Medulla oblongata (tissue), 1 donor: ENCODE results near the gene SSX3.
"Not testable (repeated sequence)": the region's sequence is repeated elsewhere in the genome, so short reads cannot be mapped to it uniquely, and the experiment has no call there.

ENCODE experiments used
- DNase-seq: peaks from one replicate; pipeline ENCODE4 v3.0.0-alpha.2; 2015; ENCODE audit errors: extremely low spot score

The SSX3 gene, protein sequence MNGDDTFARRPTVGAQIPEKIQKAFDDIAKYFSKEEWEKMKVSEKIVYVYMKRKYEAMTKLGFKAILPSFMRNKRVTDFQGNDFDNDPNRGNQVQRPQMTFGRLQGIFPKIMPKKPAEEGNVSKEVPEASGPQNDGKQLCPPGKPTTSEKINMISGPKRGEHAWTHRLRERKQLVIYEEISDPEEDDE

DNA sequence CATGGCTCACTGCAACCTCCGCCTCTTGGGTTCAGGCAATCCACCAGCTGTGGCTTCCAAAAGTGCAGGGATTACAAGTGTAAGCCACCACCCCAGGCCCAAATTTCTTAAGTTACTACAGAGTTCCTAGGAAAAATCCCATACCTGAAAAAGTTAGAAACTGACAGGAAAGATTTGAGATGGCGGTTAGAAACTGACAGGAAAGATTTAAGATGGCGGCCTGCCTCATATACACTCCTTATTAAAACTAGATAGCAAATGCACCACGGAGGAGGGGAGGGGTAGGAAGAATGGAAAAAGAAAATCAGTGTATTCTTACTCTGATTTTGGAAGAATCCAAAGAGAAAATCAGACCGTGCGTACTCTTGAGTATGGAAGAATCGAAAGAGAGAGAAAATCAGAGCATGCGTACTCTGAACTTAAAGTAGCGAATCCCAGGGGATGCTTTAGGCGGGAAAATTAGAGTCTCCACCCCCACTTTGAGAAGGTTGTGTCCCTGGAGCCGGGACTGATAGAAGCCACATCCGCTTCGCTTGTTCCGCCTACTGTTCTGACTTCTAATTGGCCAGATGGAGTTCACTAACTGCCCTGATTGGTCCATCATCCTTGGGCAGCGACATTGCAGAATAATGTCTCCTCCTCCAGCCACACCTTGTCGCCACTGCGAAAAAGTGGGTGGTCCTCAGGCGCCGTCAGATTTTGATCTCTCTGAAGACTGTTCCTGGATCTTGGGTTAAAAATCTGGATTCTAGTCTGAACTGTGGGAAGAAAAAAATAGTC lies at the start of gene SSX3:
Gene SSX3, minus strand, starts transcription at position 389 of the 780 bp plus-strand sequence. CDS start 1,454 bp downstream, outside the sequence.
- not testable (repeated sequence) for DNase-seq

DNA sequence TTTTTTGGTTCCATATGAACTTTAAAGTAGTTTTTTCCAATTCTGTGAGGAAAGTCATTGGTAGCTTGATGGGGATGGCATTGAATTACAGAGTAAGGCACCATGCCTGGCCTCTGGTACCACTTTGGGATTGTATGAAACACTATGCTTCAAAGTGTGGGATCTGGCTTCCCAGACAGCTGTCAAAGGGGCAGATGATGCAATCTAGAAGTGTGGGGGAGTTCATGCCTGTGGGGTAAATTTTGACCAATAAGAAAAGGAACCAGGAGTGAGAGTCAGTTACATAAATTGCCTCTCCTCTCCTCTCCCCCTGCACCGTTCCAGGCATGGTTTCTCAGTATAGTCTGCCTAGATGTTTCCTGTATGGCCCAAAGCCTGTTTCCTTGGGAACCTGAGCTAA lies 41.3 kb upstream of the SSX3 start:
- not testable (repeated sequence) for DNase-seq

DNA sequence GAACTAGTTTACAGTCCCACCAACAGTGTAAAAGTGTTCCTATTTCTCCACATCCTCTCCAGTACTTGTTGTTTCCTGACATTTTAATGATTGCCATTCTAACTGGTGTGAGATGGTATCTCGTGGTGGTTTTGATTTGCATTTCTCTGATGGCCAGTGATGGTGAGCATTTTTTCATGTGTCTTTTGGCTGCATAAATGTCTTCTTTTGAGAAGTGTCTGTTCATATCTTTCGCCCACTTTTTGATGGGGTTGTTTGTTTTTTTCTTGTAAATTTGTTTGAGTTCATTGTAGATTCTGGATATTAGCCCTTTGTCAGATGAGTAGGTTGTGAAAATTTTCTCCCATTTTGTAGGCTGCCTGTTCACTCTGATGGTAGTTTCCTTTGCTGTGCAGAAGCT lies 40.4 kb upstream of the SSX3 start:
- not testable (repeated sequence) for DNase-seq

DNA sequence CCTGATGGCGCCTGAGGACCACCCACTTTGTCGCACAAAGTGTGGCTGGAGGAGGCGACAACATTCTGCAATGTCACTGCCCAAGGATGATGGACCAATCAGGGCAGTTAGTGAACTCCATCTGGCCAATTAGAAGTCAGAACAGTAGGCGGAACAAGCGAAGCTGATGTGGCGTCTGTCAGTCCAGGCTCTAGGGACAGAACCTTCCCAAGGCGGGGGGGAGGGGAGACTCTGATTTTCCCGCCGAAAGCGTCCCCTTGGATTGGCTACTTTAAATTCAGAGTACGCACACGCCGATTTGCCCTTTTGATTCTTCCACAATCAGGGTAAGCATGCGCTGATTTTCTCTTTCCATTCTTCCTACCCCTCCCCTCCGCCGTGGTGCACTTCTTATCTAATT lies 26.7 kb upstream of the SSX3 start, which contains the start of gene SSX4:
Gene SSX4, plus strand, starts transcription at position 301 of the 400 bp plus-strand sequence. CDS start 515 bp downstream, outside the sequence.
- not testable (repeated sequence) for DNase-seq

DNA sequence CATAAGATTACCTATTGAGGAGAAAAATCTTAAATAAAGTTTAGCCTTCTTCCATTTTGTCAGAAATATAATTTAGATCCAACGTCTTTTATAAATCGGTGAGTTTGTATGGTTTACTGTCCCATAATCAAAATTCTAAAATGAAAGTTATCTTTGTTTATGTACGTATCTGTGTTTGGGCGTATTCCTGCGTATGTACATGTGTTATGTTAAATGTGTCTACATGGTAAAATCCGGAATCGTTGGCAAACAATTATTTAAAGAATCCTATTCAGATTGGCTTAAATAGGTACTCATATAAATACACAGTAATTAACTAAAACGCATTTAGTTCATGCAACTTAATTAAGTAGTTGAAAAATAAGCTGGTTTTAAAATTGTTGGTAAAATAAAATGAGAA lies 13.9 kb upstream of the SSX3 start:
- not testable (repeated sequence) for DNase-seq

DNA sequence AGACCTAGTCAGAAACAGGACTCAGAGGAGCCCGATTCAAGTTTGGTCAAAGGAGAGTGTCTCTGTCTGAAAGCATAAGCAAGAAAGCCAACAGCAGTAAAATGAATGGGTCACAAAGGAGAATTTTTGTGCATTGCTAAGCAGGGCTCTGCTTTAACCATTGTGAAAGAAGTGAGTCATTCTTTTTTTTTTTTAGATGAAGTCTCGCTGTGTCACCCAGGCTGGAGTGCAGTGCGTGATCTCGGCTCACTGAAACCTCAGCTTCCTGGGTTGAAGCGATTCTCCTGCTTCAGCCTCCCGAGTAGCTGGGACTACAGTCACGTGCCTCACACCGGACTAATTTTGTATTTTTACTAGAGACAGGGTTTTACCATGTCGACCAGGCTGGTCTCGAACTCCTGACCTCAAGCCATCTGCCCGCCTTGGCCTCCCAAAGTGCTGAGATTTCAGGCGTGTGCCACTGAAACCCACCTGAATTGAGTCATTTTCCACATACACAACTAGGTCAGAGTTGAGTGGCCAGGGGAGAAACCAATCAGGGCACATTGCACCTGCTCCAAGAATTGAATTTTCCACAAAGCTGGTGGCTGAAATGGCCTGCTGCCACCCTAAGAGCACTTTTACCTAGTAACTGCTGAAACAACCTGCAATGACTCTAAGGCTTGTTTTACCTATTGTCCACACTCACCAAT lies 11.4 kb upstream of the SSX3 start:
- not testable (repeated sequence) for DNase-seq

DNA sequence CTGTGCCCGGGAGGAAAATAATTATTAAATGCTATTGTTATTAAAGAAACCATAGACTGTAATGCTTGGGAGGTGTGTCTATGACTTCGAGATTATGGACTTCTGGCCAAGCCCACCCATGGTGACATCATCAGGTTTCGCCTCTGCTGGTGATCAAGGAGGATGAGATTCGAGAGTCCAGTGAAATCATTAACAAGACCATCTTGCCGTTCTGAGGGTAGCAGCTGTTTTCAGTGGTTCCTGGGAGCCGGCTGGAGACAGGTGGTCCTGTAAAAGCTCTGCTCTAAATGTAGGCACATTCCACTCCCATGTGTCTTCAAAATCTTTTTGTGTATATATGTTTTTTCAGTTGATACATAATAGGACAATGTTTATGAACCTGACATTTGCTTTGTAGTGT lies 2.8 kb upstream of the SSX3 start:
- not testable (repeated sequence) for DNase-seq

DNA sequence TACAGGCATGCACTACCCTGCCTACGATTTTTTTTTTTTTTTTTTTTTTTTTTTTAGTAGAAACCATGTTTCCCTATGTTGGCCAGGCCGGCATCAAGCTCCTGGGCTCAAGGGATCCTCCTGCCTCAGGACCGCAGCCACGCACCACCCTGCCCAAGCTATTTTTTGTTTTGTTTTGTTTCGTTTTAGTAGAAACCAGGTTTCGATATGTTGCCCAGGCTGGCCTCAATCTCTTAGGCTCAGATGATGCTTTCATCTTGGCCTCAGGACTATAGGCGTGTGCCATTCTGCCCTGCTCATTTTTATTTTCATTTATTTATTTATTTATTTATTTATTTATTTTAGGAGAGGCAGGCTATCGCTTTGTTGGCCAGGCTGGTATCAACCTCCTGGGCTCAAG lies 1.2 kb upstream of the SSX3 start:
- no peak for DNase-seq

DNA sequence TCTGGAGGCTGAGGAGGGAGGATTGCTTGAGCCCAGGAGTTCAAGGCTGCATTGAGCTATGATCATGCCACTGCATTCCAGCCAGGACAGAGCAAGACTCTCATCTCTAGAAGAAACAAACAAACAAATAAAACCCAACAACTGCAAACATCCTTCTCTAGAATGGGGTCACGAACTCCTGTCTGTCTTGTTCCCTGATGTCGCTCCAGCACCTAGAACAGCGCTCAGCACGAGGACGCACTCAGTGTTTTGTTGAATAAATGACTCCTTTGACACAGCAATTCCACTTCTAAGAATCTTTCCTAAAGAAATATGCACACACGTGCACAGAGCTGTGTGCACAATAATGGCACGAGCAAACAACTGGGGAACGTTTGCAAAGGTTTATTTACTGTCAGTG lies 10.4 kb downstream of the SSX3 start:
- DNase-seq = not testable (repeated sequence)

DNA sequence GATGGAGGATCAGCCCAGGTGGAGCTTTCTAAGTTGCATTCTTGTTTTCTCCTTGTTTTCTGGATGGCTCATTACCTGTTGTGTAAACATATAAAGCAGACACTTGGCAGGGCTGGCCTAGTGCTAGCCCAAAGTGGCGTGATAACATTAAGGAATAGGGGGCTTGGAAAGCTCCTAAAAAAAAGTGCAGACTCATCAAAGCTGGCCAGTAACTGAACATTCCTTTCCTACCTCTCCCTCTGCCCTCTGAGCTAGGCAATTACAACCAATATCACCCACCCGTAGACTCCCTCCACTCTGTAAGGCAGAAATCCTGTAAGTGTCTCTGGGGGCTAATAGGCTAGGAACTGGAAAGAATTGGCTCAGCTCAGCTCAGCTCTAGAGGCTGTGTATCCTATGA lies 42.5 kb downstream of the SSX3 start:
- DNase-seq = not testable (repeated sequence)

DNA sequence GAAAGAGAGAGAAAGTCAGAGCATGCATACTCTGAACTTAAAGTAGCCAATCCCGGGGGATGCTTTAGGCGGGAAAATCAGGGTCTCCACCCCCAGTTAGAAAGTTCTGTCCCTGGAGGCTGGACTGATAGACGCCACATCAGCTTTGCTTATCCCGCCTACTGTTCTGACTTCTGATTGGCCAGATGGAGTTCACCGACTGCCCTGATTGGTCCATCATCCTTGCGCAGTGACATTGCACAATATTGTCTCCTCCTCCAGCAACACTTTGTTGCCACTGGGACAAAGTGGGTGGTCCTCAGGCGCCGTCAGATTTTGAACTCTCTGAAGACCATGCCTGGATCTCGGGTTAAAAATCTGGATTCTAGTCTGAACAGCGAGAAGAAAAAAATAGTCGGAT lies 50.3 kb downstream of the SSX3 start:
- DNase-seq = no peak
